ENCODE results near the gene SLC47A1.

- TF ChIP-seq CTCF (IDR thresholded peaks at IDR 0.05) (no peak), EZH2 (IDR thresholded peaks at IDR 0.05; ENCODE audit: borderline replicate concordance, insufficient read depth, low read depth, low read length, poor library complexity, severe bottlenecking) (no peak)
Measured at GRCh38 chr17:19567216-19568015, 33.8 kb downstream of the SLC47A1 start.
